HG02623 (cell line): ENCODE data around the gene FAM76A.

ENCODE experiments used
- ATAC-seq: cut with Tn5 transposase; IDR thresholded peaks from one replicate; pipeline ENCODE4 v1.9.1; 2021; ENCODE audit warnings: moderate library complexity; ENCODE audit not compliant: unreplicated experiment

The FAM76A gene

DNA sequence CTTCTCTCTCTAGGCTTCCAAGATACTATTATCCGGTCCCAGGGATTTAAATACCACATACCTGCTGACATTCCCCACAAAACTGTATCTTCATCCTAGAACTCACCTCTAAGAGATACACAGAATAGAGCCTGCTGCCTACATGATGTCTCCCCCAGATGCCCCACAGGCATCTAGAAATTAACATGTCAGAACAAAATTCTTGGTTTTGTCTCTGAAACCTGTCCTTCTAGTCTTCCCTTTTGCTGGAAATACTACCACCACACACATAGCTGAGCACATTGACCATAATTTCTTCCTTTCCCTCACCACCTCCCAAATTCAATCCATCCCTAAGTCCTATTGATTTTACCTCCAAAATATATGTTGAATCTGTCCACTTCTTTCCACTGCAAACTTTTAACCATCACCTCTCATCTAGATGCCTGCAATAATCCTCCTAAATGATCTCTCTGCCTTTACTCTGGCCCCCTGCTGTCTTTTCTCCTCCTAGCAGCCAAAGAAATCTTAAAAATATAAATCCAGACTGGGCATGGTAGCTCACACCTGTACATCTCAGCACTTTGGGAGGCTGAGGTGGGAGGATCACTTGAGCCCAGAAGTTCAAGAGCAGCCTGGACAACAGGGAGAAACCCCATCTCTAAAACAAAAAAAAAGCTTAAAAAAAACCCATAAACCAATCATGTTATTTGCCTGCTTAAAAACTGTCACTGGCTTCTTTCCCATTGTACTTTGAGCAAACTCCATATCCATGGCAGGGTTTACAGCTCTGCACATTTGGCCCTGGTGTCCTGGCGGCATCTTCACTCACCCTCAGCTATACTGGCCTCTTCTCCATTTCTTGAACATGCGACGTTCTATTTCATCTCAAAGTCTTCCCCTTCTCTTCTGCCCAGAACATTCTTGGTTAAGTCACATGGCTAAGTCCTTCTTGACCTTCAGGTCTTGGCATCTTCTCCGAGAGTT lies 6.2 kb upstream of the FAM76A start:
- ATAC-seq = no peak

GRCh38 chr1:27724961-27725373 lies 794 bp upstream of the FAM76A start:
- ATAC-seq = no peak

DNA sequence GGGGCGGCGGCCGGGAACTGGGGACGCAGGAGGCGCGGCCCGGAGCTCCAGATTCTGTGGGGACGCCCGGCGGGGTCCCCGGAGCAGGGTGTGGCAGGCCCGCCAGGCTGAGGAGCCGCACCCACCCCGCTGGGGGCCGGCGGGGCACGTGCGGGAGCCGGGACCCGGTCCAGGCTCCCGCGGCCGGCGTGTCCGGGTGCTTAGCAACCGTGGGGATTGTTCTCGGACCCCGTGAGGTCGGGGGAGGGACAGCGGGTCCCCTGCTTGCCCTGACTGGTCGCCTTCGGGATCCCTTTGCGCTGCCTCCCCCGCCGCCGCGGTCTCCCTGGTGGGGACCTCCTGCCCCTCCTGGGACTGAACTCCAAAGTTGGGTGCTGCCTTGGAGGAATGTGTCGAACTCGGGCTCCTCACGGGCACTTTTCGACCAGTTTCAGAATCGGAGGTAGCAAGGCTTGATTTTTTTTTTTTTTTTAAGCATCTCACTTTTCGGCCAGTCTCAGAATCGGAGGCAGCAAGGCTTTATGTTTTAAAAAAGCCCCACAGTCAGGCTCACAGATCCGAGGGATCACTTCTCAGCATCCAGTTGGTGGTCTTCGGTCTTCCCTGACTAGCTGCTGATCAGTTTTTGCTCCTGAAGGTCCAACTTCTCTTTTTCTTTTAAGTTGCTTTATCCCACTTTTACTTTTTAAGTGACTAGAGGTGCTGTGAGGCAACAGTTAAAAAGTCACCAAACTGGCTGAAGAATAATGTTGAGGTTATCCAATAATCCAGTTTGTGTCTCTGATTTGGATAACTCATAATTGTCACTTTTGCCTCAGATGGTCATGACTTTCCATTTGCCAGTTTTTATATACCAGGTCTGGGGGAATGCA lies 648 bp downstream of the FAM76A start:
- peak; percentile 21 for ATAC-seq

- no peak for ATAC-seq
Measured at GRCh38 chr1:27727126-27727525, 1.4 kb downstream of the FAM76A start.

DNA sequence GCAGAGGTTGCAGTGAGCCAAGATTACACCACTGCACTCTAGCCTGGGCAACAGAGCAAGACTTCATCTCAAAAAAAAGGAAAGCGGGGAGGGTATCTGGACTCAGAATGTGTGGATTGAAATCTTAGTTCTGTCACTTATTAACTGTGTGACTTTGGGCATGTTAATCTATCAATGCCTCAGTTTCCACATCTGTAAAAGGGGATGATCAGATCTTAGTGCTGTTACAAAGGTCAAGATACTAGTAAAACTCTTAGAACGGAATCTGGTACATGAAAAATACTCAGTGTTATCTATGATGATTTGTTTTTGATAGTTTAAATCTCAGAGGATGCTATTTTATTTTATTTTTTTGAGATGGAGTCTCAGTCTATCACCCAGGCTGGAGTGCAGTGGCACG lies 10.5 kb downstream of the FAM76A start:
- ATAC-seq = no peak

DNA sequence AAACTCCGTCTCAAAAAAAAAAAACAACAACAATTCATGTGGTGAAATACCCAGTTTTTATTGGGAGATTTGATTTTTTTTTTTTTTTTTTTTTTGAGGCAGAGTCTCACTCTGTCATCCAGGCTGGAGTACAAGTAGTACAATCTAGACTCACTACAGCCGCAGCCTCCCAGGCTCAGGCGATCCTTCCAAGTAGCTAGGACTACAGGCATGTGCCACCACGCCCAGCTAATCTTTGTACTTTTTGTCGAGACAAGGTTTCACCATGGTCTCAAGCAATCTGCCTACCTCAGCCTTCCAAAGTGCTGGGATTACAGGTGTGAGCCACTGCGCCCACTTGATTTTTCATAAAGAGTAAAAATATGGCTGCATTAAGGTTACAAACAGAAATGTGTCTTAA lies 15.4 kb downstream of the FAM76A start:
- ATAC-seq = no peak

DNA sequence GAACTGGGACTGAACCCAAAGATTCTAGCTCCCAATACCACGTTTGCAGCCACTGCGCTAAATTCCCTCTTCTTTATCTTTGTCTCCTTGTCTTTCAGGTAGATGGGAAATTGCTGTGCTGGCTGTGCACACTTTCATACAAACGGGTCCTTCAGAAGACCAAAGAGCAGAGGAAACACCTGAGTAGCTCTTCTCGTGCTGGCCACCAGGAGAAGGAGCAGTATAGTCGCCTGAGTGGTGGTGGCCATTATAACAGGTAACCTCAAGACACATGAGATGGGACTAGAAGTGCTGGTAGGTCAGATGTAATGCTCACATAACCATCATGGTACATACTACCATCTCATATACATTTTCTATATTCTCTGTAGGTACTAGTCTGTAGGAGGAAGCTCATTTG lies 18.8 kb downstream of the FAM76A start:
- no peak for ATAC-seq

DNA sequence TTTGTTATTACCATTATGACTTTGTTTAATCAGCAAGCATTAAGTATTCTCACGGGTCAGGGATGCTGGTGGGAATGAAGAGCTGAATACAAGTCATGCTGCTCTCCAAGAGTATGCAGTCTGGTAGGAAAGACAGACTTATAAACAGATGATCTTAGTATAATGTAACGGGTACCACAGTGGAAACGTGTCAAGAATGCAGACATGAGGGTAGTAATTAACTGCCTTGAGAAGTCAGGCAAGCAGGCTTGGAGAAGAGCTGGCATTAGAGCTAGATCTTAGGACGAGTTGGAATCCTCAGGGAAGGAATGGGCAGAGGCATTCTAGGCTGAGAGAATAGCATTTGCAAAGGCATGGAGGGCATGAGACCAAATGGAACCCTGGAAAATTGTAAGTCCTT lies 19.7 kb downstream of the FAM76A start:
- no peak for ATAC-seq

DNA sequence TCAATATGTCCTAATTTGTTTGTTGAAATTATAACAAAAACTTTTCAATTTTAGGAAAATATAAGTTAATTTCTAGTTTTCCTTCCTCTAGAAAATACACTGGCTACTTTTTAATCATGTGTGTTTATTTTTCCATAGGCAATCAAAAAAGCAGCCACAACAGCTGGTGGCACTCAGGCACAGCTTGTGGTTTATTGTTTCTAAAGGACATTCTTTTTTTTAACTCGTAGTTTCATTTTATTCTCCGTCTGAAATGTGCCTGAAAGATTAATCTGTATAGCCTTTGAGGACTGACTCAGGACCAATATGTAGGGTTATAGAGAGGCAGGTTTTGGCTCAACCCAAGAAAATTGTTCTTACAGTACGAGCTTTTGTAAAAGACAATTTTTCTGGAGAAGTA lies 26.6 kb downstream of the FAM76A start:
- ATAC-seq = no peak

DNA sequence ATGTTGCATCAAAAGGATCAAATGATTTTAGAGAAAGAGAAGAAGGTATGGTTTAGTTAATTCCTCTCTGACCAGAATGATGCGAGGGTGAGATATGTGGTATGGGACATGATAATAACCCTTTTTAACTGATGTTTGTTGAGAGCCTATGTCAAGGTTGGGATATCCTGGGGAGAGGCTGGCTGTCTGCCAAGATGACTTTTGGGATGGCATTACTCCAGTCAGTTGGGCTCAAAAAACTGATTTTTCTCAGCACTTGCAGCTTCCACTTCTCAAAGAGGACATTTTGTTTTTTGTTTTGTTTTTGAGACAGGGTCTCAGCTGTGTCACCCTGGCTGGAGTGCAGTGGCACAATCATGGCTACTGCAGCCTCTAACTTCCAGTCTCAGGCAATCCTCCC lies 29.5 kb downstream of the FAM76A start:
- ATAC-seq = no peak

- ATAC-seq = no peak
Measured at GRCh38 chr1:27755865-27756264, 30.1 kb downstream of the FAM76A start.

DNA sequence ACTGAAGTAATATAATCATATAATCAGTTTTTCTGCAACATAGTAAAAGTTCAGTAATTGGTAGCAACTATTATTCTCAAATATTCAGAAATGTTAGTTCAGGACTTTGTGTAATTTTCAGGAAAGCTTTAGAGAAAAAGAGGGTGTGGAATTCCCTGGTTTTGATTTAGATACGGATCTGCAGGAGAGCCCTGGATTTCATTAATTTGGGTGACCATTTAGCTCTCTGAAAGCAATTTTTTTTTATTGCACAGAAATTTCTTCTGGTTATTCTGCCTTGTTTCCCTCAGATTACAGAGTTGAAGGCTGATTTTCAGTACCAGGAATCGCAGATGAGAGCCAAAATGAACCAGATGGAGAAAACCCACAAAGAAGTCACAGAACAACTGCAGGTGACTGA lies 33.5 kb downstream of the FAM76A start:
- no peak for ATAC-seq

DNA sequence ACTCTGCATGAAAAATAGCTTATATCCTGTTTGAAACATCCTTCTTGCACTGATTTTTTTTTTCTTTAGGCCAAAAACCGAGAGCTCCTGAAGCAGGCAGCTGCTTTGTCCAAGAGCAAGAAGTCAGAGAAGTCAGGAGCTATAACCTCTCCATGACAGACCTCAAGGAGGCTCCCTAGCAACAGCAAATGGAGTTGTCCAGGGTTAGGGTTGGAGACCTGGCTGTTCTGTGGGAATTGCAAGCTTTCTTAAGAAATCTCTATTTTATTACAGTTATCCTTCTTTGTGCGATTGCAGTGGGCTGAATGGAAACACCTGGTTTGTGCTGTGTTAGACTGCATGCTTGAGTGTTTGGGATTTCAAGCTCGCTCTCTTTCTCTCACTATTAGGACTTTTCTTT lies 34.7 kb downstream of the FAM76A start:
- ATAC-seq = no peak

GRCh38 chr1:27762033-27762432 lies 36.3 kb downstream of the FAM76A start:
- ATAC-seq = no peak

DNA sequence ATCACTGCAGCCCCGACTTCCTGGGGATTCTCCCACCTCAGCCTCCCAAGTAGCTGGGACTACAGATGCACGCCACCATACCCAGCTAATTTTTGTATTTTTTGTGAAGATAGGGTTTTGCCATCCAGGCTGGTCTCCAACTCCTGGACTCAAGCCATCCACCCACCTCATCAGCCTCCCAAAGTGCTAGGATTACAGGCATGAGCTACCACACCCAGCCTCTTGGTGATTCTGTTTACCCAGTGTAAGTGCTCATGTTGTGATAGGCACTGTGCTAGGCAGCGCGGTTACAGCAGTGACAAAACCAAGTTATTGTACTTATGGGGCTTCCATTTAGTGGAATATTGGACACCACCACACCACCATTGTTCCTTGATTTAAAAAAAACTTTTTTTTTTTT lies 37.6 kb downstream of the FAM76A start:
- ATAC-seq = no peak

- ATAC-seq = no peak
Measured at GRCh38 chr1:27770293-27770830, 44.6 kb downstream of the FAM76A start.

DNA sequence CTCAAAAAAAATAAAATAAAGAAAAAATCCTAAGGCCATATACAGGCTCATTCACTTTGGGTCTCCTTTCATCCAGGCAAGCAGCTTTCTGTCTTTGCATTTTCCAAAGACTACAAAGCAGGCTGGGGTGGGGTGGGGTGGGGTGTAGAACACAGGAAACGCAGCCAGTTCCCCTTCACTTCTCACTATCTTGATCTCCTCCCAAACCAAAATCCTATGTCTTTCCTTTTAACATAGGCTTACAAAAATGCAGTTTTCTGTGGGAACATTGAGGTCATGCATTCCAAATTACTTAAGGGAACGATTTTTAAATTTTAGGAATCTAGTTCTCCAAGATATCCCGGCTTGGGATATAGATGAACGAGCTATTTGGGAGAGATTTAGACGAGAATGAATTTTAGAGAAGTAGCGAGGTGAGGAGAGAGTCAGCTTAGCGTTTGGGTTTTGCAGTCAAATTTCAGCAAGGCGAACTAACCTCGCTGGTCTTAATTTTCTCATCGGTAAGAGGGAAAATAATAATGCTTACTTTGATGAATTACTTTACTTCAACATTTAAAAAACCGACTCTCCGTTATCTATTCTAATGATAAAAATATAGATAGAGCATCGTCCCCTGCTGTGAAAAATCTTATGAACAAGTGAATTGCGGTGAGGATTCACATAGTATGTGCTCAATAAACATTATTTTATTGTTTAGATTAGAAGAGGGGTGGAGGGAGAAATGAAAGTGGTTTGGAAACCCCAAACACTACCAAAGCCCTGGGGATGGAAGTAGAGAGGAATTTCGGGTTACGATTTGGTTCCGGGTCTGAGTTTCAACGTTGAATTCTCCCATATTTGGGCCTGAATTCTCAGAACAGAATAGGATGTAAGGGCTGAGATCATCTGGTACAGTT lies 46.5 kb downstream of the FAM76A start:
- no peak for ATAC-seq

DNA sequence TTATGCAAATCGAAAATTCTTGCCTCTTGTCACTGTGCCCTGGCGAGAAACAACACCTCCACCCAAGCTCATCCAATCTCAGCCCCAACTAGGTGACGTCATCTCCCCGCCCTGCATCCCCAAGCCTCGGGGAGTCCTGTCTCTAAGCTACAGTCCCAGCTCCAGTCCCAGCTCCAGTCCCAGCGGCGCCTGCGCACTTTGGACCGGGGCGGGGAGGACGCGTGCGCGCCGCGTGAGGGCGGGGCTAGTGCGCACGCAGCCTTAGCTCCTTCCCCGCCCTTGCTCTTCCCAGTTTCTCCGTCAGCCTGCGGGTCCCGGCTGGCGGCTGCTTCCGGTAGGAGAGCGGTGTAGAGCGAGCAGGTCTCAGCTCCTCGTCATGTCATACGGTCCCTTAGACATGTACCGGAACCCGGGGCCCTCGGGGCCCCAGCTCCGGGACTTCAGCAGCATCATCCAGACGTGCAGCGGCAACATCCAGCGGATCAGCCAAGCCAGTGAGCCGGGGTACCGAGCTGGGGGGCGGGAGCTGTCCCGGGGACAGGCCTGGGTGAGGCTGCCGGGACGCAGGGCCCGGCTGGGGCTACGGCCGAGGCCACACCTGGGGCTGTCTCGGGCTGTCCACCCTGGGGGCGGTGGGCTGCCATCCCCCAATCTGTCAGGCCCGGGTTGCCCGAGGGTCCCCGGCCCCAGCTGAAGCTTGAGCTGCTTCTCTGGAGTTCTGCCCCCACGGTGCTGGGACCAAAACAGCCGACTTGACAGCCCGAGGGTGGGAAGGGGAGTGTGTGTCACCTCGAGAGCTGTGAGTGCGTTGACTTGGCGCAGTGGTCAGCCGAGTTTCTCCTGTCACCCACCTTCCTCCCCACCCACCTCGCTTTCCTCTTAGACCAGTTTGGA lies 47.4 kb downstream of the FAM76A start, which contains the start of gene STX12:
Gene STX12, plus strand, starts transcription at position 288 of the 894 bp plus-strand sequence. Its CDS starts 89 bp downstream, at position 377.
- ATAC-seq = peak; percentile 90

GRCh38 chr1:27773826-27774445 lies 48.2 kb downstream of the FAM76A start:
- ATAC-seq = no peak
